ENCODE data around the gene CEL. TPM values are rescaled to one million over a fixed set of nuclear protein-coding genes. Genes with fewer than 3 reads are reported as not detected.

CEL gene
- total RNA-seq, 6 donors from 2014 or later: 0.15 to 9.4 (median 1.1) TPM; not detected in 1

GRCh38 chr9:133054194-133054890 lies 7.4 kb upstream of the CEL start:
- no peak overlapping the region for H3K27ac ChIP-seq
- no peaks in the 10 kb centered on the region for H3K9me3 ChIP-seq
- H3K27me3 ChIP-seq: no peaks in the 10 kb centered on the region
- DNase-seq (no peak), ATAC-seq (ENCODE audit: low FRiP score in 2 of 2) (no peak)
- TF ChIP-seq EP300 (IDR thresholded peaks at IDR 0.05) (no peak), POLR2AphosphoS5 (IDR thresholded peaks at IDR 0.05) (no peak), POLR2A (IDR thresholded peaks at IDR 0.05) (no peak)
- TF ChIP-seq, protein P1, sequence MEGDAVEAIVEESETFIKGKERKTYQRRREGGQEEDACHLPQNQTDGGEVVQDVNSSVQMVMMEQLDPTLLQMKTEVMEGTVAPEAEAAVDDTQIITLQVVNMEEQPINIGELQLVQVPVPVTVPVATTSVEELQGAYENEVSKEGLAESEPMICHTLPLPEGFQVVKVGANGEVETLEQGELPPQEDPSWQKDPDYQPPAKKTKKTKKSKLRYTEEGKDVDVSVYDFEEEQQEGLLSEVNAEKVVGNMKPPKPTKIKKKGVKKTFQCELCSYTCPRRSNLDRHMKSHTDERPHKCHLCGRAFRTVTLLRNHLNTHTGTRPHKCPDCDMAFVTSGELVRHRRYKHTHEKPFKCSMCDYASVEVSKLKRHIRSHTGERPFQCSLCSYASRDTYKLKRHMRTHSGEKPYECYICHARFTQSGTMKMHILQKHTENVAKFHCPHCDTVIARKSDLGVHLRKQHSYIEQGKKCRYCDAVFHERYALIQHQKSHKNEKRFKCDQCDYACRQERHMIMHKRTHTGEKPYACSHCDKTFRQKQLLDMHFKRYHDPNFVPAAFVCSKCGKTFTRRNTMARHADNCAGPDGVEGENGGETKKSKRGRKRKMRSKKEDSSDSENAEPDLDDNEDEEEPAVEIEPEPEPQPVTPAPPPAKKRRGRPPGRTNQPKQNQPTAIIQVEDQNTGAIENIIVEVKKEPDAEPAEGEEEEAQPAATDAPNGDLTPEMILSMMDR (IDR thresholded peaks at IDR 0.05): no peak
- H3K4me3 ChIP-seq: no peak overlapping the region
- peaks cover 0 to 2% (median 0%) of the 10 kb centered on the region in 4 donors for H3K4me1 ChIP-seq
- WGBS, 2 donors: 93 to 95% methylated on average over 17 to 21 of the region's 24 CpGs
- H3K36me3 ChIP-seq: peaks cover 15 to 91% (median 78%) of the 10 kb centered on the region in 4 donors

GRCh38 chr9:133054966-133055365 lies 6.8 kb upstream of the CEL start:
- Histone ChIP-seq H3K4me1 (peaks cover 0 to 8% (median 2%) of the 10 kb centered on the region in 4 donors), H3K9me3 (no peaks in the 10 kb centered on the region), H3K36me3 (peaks cover 15 to 85% (median 75%) of the 10 kb centered on the region in 4 donors), H3K27ac (no peak overlapping the region), H3K4me3 (no peak overlapping the region), H3K27me3 (no peaks in the 10 kb centered on the region)
- ATAC-seq (ENCODE audit: low FRiP score in 2 of 2) (no peak), DNase-seq (no peak)
- WGBS, 2 donors: 79 to 100% methylated on average over 1 to 16 of the region's 16 CpGs
- TF ChIP-seq, protein P1 (IDR thresholded peaks at IDR 0.05): no peak
- TF ChIP-seq EP300 (IDR thresholded peaks at IDR 0.05) (no peak), POLR2AphosphoS5 (IDR thresholded peaks at IDR 0.05) (no peak), POLR2A (IDR thresholded peaks at IDR 0.05) (no peak)

DNA sequence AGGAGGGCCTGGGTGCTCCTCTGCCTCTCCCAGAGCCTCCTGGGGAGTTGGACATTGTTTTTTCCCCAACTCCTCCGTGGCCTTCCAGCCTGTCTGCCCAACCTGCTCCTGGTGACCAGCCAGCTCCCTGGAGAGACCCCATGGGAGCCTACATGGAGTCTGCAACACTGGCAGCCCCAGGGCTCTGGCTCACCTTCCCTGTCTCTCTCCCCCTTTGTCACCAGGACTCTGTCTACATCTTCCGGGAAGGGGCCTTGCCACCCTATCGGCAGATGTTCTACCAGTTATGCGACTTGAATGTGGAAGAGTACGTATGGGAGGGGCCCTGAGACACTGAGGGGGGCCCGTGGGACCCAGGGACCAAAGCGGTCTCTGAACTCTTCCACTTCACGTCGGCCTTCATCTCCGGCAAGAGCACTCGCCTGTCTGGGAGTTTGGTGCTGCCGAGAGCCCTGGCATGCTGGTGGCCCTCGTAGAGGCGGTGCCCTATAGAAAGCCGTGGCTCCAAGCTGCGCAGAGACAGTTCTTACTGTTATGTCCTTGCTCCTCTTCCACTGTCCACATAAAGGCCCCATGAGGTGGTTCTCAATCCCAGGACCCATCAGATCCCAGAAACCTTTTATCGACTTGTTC lies 5.9 kb upstream of the CEL start:
- 95% methylated on average over 11 to 17 of the region's 17 CpGs for WGBS, 2 donors
- no peak for DNase-seq
- peaks cover 15 to 75% (median 69%) of the 10 kb centered on the region in 4 donors for H3K36me3 ChIP-seq

DNA sequence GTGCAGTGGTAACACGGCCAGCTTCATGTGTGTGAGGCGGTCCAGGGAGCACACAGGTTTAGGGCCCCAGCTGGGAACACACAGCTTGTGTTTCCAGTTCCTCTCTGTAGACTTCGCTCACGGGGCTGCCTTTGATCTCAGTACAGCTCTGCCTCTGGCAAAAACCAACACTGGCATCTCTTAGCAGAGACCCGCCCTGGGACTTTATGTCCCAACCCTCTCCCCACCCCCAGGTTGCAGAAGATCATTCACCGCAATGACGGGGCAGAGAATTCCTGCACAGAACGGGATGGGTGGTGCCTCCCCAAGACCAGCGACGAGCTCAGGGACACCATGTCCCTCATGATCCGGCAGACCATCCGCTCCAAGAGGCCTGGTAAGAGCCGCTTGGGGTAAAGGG lies 5.2 kb upstream of the CEL start:
- DNase-seq (no peak), ATAC-seq (ENCODE audit: low FRiP score in 2 of 2) (no peak)
- Histone ChIP-seq H3K4me1 (peaks cover 0 to 11% (median 4%) of the 10 kb centered on the region in 4 donors), H3K9me3 (no peaks in the 10 kb centered on the region), H3K4me3 (no peak overlapping the region), H3K27ac (no peak overlapping the region), H3K27me3 (no peaks in the 10 kb centered on the region), H3K36me3 (peaks cover 12 to 69% (median 63%) of the 10 kb centered on the region in 4 donors)
- no peak for TF ChIP-seq POLR2A (IDR thresholded peaks at IDR 0.05)
- TF ChIP-seq EP300 (IDR thresholded peaks at IDR 0.05): no peak
- TF ChIP-seq POLR2AphosphoS5 (IDR thresholded peaks at IDR 0.05): no peak
- TF ChIP-seq, protein P1 (IDR thresholded peaks at IDR 0.05): no peak
- 93% methylated on average over 6 to 13 of the region's 13 CpGs for WGBS, 2 donors

More for the DNA sequence above, 5.9 kb upstream of the CEL start:
- no peak overlapping the region for H3K4me3 ChIP-seq
- H3K4me1 ChIP-seq: peaks cover 0 to 11% (median 4%) of the 10 kb centered on the region in 4 donors
- ATAC-seq (ENCODE audit: low FRiP score in 2 of 2): no peak
- no peak for TF ChIP-seq POLR2A (IDR thresholded peaks at IDR 0.05)
- TF ChIP-seq POLR2AphosphoS5 (IDR thresholded peaks at IDR 0.05): no peak
- H3K9me3 ChIP-seq: no peaks in the 10 kb centered on the region
- no peaks in the 10 kb centered on the region for H3K27me3 ChIP-seq
- no peak overlapping the region for H3K27ac ChIP-seq

DNA sequence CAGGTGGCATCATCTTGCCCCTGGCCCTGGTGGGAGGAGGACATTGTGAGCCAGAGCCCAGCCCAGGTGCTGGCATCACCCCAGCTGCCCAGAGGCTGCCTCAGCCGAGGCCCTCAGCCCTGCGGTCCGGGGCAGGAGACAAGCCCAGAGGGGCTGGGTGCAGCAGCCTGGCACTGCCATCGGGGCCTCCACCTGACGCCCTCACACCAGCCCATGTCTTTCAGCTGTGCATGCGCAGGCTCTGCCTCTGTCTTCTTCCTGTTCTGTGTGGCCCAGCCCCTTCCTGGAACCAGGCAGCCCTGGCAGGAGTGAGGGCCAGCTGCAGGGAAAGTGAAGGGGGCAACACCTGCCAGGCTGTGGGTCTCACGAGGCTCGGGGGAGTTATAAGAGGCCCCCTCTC lies 4.8 kb upstream of the CEL start:
- WGBS, 2 donors: 69 to 82% methylated on average over 2 to 6 of the region's 8 CpGs
- TF ChIP-seq POLR2A (IDR thresholded peaks at IDR 0.05) (no peak), POLR2AphosphoS5 (IDR thresholded peaks at IDR 0.05) (no peak), EP300 (IDR thresholded peaks at IDR 0.05) (no peak)
- TF ChIP-seq, protein P1 (IDR thresholded peaks at IDR 0.05): no peak
- no peak overlapping the region for H3K27ac ChIP-seq
- peaks cover 8 to 64% (median 58%) of the 10 kb centered on the region in 4 donors for H3K36me3 ChIP-seq
- DNase-seq (no peak), ATAC-seq (ENCODE audit: low FRiP score in 2 of 2) (no peak)
- H3K4me1 ChIP-seq: peaks cover 0 to 11% (median 4%) of the 10 kb centered on the region in 4 donors
- H3K9me3 ChIP-seq: no peaks in the 10 kb centered on the region
- no peak overlapping the region for H3K4me3 ChIP-seq
- no peaks in the 10 kb centered on the region for H3K27me3 ChIP-seq
